HepG2 (cell line): Measurements from ENCODE around the gene NGRN. TPM values are rescaled to one million over a fixed set of nuclear protein-coding genes. Genes with fewer than 3 reads are reported as not detected.

Experiments used
- ARNT ChIP-seq: fragments of 450-650 bp; IDR thresholded peaks from 2 replicates; pipeline ENCODE4 v1.6.1; 2017
- DR1 ChIP-seq: sonication (generic); formaldehyde crosslinking; IDR thresholded peaks from 2 replicates; pipeline ENCODE4 v1.8.0; 2021; ENCODE audit warnings: mild to moderate bottlenecking, missing genetic modification reagents, inconsistent platforms
- ELF1 ChIP-seq: sonication (generic); formaldehyde crosslinking; IDR thresholded peaks from 2 replicates; pipeline ENCODE4 v1.4.0; 2020; ENCODE audit warnings: missing genetic modification reagents
- ELF3 ChIP-seq: IDR thresholded peaks from 2 replicates; pipeline ENCODE4 v1.6.1; 2016; ENCODE audit warnings: missing genetic modification reagents, missing compliant biosample characterization
- HES4 ChIP-seq: sonication (generic); formaldehyde crosslinking; IDR thresholded peaks from 2 replicates; pipeline ENCODE4 v1.9.0; 2021; ENCODE audit warnings: mild to moderate bottlenecking, missing genetic modification reagents, borderline replicate concordance
- KDM1A ChIP-seq: IDR thresholded peaks from 2 replicates; pipeline ENCODE4 v1.6.1; 2016; ENCODE audit warnings: missing compliant biosample characterization
- KDM2A ChIP-seq: sonication (generic); formaldehyde crosslinking; IDR thresholded peaks from 2 replicates; pipeline ENCODE4 v1.4.0; 2020; ENCODE audit warnings: low read depth, missing genetic modification reagents, borderline replicate concordance
- KLF16 ChIP-seq, 2 experiments: sonication (generic) in 1 of 2; formaldehyde crosslinking in 1 of 2; IDR thresholded peaks; 2 replicates each; pipeline versions ENCODE4 v1.6.1 to v1.8.0; 2016 to 2023; ENCODE audit warnings: missing genetic modification reagents in 2 of 2, missing compliant biosample characterization in 1 of 2
- MTA1 ChIP-seq: sonication (generic); formaldehyde crosslinking; IDR thresholded peaks from 2 replicates; pipeline ENCODE4 v1.4.0; 2020; ENCODE audit warnings: missing genetic modification reagents, mild to moderate bottlenecking, borderline replicate concordance
- MTF1 ChIP-seq: sonication (generic); formaldehyde crosslinking; IDR thresholded peaks from 2 replicates; pipeline ENCODE4 v1.5.0; 2020; ENCODE audit warnings: missing genetic modification reagents
- POLR2A ChIP-seq, 2 experiments: IDR thresholded peaks; 2 replicates each; pipeline ENCODE4 v1.6.1; 2011; ENCODE audit warnings: low read depth in 2 of 2, low read length in 2 of 2, mild to moderate bottlenecking in 1 of 2, moderate library complexity in 1 of 2; ENCODE audit not compliant: insufficient read depth in 1 of 2
- PRMT3 ChIP-seq: sonication (generic); formaldehyde crosslinking; IDR thresholded peaks from 2 replicates; pipeline ENCODE4 v1.8.1; 2022; ENCODE audit warnings: low read depth, mild to moderate bottlenecking, moderate library complexity, missing genetic modification reagents, borderline replicate concordance
- ZBTB49 ChIP-seq: sonication (generic); formaldehyde crosslinking; IDR thresholded peaks from 2 replicates; pipeline ENCODE4 v1.4.0; 2020; ENCODE audit warnings: missing genetic modification reagents, borderline replicate concordance
- ZFP36L2 ChIP-seq: sonication (generic); formaldehyde crosslinking; IDR thresholded peaks from 2 replicates; pipeline ENCODE4 v1.4.0; 2020; ENCODE audit warnings: missing genetic modification reagents
- ZMYM2 ChIP-seq: sonication (generic); formaldehyde crosslinking; IDR thresholded peaks from 2 replicates; pipeline ENCODE4 v1.8.0; 2022; ENCODE audit warnings: mild to moderate bottlenecking, missing genetic modification reagents
- ZNF136 ChIP-seq: sonication (generic); formaldehyde crosslinking; IDR thresholded peaks from 2 replicates; pipeline ENCODE4 v1.8.1; 2022; ENCODE audit warnings: low read depth, mild to moderate bottlenecking, moderate library complexity, missing genetic modification reagents
- ZNF331 ChIP-seq: sonication (generic); formaldehyde crosslinking; IDR thresholded peaks from 2 replicates; pipeline ENCODE4 v1.4.0; 2020; ENCODE audit warnings: missing genetic modification reagents
- ZNF446 ChIP-seq: sonication (generic); formaldehyde crosslinking; IDR thresholded peaks from 2 replicates; pipeline ENCODE4 v1.5.0; 2020; ENCODE audit warnings: mild to moderate bottlenecking, missing genetic modification reagents
- ZNF747 ChIP-seq: sonication (generic); formaldehyde crosslinking; IDR thresholded peaks from 2 replicates; pipeline ENCODE4 v1.8.1; 2023; ENCODE audit warnings: missing genetic modification reagents, mild to moderate bottlenecking, borderline replicate concordance
- ZNF792 ChIP-seq: IDR thresholded peaks from 2 replicates; pipeline ENCODE4 v1.6.1; 2016
- polyA plus RNA-seq, 8 experiments: library from polyadenylated mRNA; depleted of rRNA in 3 of 8; stranded (reverse) in 7 of 8; unstranded in 1 of 8; fragments of >200 nt; fragmentation: Illumina TruSeq in 4 of 8; extraction: Trizol in 4 of 8; gene quantifications; 2 replicates each; pipeline versions ENCODE4 v1.2.1 to v1.2.3, GENCODE V29; 2011 to 2016; ENCODE audit warnings: low read depth in 4 of 8, missing spikeins in 1 of 8, mixed read lengths in 1 of 8; ENCODE audit not compliant: insufficient read depth in 1 of 8
- total RNA-seq, 5 experiments: library from RNA; depleted of rRNA; stranded (reverse); fragments of >200 nt; fragmentation: Illumina TruSeq; extraction: Trizol; gene quantifications; 2 replicates each; pipeline ENCODE4 v1.2.3, GENCODE V29; 2016; ENCODE audit warnings: low read depth in 1 of 5
- TF ChIP-seq, protein P1 (sequence below): sonication (generic); formaldehyde crosslinking; conservative IDR thresholded peaks from 2 replicates; pipeline ENCODE4 v1.4.0; 2020; ENCODE audit warnings: missing genetic modification reagents
- TF ChIP-seq, protein P2 (sequence below): sonication (generic); formaldehyde crosslinking; IDR thresholded peaks from 2 replicates; pipeline ENCODE4 v1.4.0; 2020; ENCODE audit warnings: mild to moderate bottlenecking, missing genetic modification reagents
- TF ChIP-seq, protein P3 (sequence below): sonication (generic); formaldehyde crosslinking; IDR thresholded peaks from 2 replicates; pipeline ENCODE4 v1.5.1; 2020; ENCODE audit warnings: mild to moderate bottlenecking, missing genetic modification reagents

NGRN gene
- total and polyA plus RNA-seq, 2 of the 13 experiments (the other 11 are each of a cell fraction or from before 2014, with no cell fraction given) = 39.8 to 63.7 TPM

DNA sequence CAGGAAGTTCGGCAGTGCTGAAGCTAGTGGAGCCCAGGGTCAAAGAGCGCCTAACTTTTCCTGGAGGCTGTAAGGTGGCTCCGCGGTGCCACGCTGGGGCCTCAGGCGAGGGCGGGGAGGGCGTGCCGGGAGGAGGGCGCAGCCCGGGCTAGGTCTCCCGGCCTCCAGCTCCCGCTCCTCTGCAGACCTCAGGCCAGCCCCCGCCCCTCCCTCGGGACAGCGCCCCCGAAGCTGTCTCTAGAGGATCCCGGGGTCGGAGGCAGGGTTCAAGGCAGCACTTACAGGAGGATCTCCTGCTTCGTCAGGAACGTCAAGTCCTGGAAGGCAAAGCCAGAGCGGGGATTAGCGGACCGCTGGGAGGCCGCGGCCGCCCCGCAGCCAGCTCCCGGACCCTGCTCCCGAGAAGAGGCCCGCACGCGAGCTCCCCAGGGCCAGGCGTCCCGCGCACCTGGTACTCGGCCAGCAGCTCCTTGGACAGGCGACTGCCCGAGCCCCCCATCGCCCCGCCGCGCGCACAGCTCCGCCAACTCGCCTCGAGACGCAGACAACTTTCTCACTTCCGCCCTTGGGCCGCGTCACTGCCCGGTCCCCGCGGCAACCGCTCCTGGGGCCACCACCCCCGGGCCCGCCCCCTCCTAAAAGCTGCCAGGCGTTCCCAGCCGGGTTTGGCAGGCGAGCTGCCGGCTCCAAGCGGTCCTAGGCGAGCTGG is 31.9 kb upstream of the NGRN start, which contains the start of gene CIB1 (continued):
- TF ChIP-seq POLR2A (IDR thresholded peaks at IDR 0.05; ENCODE audit: insufficient read depth in 1 of 2, low read depth in 2 of 2, low read length in 2 of 2) (peak in 1 of 2 experiments; percentile 73; a peak in 3 of 4 replicates), DR1 (CRISPR knock-in tag) (no peak), KDM2A (CRISPR knock-in tag) (peak; percentile 63; the same call in 1 of the 2 replicates), ZNF747 (CRISPR knock-in tag) (peak; percentile 74; the same call in 1 of the 2 replicates), MTA1 (CRISPR knock-in tag) (peak; percentile 42; the same call in 1 of the 2 replicates), ZFP36L2 (CRISPR knock-in tag) (0 out of 2 replicates have a peak, but pooled peaks have one; percentile 18), HES4 (CRISPR knock-in tag) (no peak), ELF1 (CRISPR knock-in tag) (peak; percentile 62; the same call in 1 of the 2 replicates), ZNF331 (CRISPR knock-in tag) (peak; percentile 18), ARNT (no peak), ZBTB49 (no peak), KLF16 (CRISPR knock-in tag; IDR thresholded peaks at IDR 0.05) (no peak; a peak in 1 of 4 replicates), MTF1 (CRISPR knock-in tag) (no peak), ZNF136 (peak; percentile 60; the same call in 1 of the 2 replicates), ZNF792 (CRISPR knock-in tag) (no peak), PRMT3 (CRISPR knock-in tag) (0 out of 2 replicates have a peak, but pooled peaks have one; percentile 53), KDM1A (CRISPR knock-in tag) (no peak), ZNF446 (CRISPR knock-in tag) (no peak), ZMYM2 (peak; percentile 66; the same call in 1 of the 2 replicates), ELF3 (CRISPR knock-in tag) (0 out of 2 replicates have a peak, but pooled peaks have one; percentile 64)
- TF ChIP-seq, protein P1, sequence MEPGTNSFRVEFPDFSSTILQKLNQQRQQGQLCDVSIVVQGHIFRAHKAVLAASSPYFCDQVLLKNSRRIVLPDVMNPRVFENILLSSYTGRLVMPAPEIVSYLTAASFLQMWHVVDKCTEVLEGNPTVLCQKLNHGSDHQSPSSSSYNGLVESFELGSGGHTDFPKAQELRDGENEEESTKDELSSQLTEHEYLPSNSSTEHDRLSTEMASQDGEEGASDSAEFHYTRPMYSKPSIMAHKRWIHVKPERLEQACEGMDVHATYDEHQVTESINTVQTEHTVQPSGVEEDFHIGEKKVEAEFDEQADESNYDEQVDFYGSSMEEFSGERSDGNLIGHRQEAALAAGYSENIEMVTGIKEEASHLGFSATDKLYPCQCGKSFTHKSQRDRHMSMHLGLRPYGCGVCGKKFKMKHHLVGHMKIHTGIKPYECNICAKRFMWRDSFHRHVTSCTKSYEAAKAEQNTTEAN (CRISPR knock-in tag) = no peak; the same call in 1 of the 2 replicates
- TF ChIP-seq, protein P2, sequence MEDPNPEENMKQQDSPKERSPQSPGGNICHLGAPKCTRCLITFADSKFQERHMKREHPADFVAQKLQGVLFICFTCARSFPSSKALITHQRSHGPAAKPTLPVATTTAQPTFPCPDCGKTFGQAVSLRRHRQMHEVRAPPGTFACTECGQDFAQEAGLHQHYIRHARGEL (CRISPR knock-in tag) = 0 out of 2 replicates have a peak, but pooled peaks have one; percentile 60
- TF ChIP-seq, protein P3, sequence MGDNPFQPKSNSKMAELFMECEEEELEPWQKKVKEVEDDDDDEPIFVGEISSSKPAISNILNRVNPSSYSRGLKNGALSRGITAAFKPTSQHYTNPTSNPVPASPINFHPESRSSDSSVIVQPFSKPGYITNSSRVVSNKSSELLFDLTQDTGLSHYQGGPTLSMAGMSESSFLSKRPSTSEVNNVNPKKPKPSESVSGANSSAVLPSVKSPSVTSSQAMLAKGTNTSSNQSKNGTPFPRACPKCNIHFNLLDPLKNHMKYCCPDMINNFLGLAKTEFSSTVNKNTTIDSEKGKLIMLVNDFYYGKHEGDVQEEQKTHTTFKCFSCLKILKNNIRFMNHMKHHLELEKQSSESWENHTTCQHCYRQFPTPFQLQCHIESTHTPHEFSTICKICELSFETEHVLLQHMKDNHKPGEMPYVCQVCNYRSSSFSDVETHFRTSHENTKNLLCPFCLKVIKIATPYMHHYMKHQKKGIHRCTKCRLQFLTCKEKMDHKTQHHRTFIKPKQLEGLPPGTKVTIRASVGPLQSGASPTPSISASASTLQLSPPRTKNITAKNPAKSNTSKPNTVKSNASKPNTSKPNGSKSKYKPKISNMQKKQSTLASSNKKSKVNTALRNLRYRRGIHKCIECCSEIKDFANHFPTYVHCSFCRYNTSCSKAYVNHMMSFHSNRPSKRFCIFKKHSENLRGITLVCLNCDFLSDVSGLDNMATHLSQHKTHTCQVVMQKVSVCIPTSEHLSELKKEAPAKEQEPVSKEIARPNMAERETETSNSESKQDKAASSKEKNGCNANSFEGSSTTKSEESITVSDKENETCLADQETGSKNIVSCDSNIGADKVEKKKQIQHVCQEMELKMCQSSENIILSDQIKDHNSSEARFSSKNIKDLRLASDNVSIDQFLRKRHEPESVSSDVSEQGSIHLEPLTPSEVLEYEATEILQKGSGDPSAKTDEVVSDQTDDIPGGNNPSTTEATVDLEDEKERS (CRISPR knock-in tag) = peak; percentile 69; the same call in 1 of the 2 replicates
